ENCODE measurements around the gene RIPPLY3.

Gene RIPPLY3

GRCh38 chr21:36973986-36974850, 32.3 kb upstream of the RIPPLY3 start:
- no peak for TF ChIP-seq CTCF (conservative IDR thresholded peaks at IDR 0.05; ENCODE audit: low read length)
- H3K4me3 ChIP-seq (ENCODE audit: low read length) = no peak overlapping the region
- no peak for DNase-seq (ENCODE audit: low read depth)

GRCh38 chr21:36974851-36975192, 31.7 kb upstream of the RIPPLY3 start:
- H3K4me3 ChIP-seq (ENCODE audit: low read length) = no peak overlapping the region
- no peak for TF ChIP-seq CTCF (conservative IDR thresholded peaks at IDR 0.05; ENCODE audit: low read length)

GRCh38 chr21:36976228-36976861, 30.2 kb upstream of the RIPPLY3 start:
- no peak overlapping the region for H3K4me3 ChIP-seq (ENCODE audit: low read length)
- no peak for TF ChIP-seq CTCF (conservative IDR thresholded peaks at IDR 0.05; ENCODE audit: low read length)
- no peak for DNase-seq (ENCODE audit: low read depth)

More at GRCh38 chr21:36974851-36975192, 31.7 kb upstream of the RIPPLY3 start:
- DNase-seq (ENCODE audit: low read depth) = no peak

GRCh38 chr21:36976882-36977651, 29.4 kb upstream of the RIPPLY3 start:
- H3K4me3 ChIP-seq (ENCODE audit: low read length) = peak overlapping the region; percentile 32
- peak; percentile 73 for DNase-seq (ENCODE audit: low read depth)
- TF ChIP-seq CTCF (conservative IDR thresholded peaks at IDR 0.05; ENCODE audit: low read length) = peak; percentile 85

- DNase-seq (ENCODE audit: low read depth) = peak; percentile 29
- H3K4me3 ChIP-seq (ENCODE audit: low read length) = peak overlapping the region; percentile 54
Observed at GRCh38 chr21:36980280-36981048, 26.0 kb upstream of the RIPPLY3 start.

More at GRCh38 chr21:36980280-36981048, 26.0 kb upstream of the RIPPLY3 start:
- no peak for TF ChIP-seq CTCF (conservative IDR thresholded peaks at IDR 0.05; ENCODE audit: low read length)
